IMR-90 (cell line): Measurements from ENCODE around the gene CLCN5. TPM values are rescaled to one million over a fixed set of nuclear protein-coding genes. Genes with fewer than 3 reads are reported as not detected.

Source experiments
- ATAC-seq: fragments of 200-7000 bp; cut with Tn5 transposase; 2 replicates; pipeline ENCODE4 v1.9.1; 2020; ENCODE audit warnings: low read depth, mild to moderate bottlenecking, moderate library complexity
- BruUV-seq: library from RNA; stranded (reverse); fragments of 400-500 nt; replicated peaks from 2 replicates; lab custom pipeline; 2021; lab: Mats Ljungman, UMichigan
- CTCF ChIA-PET: fragments of 300-600 bp; formaldehyde crosslinking; extraction: SDS; loops from one replicate; lab custom pipeline; 2021; ENCODE audit warnings: antibody characterized with exemption; lab: Yijun Ruan, JAX
- POLR2A ChIA-PET: fragments of 300-600 bp; sonication (Branson Sonifier 250); formaldehyde crosslinking; loops from one replicate; lab custom pipeline; 2022; ENCODE audit warnings: antibody characterized with exemption; ENCODE audit not compliant: unreplicated experiment; lab: Charles Lee
- DNase-seq: peaks from one replicate; pipeline ENCODE4 v3.0.0; 2013
- H2AFZ ChIP-seq: replicated peaks from 2 replicates; pipeline ENCODE3; 2013; ENCODE audit warnings: low read length, mild to moderate bottlenecking; ENCODE audit not compliant: poor library complexity
- H2AK5ac ChIP-seq: 2 replicates; pipeline ENCODE4 v1.6.1; 2013; ENCODE audit warnings: low read depth, low read length, inconsistent platforms
- H2AK9ac ChIP-seq: replicated peaks from 2 replicates; pipeline ENCODE3; 2013; ENCODE audit warnings: mild to moderate bottlenecking, low read depth, low read length, moderate library complexity; ENCODE audit not compliant: poor library complexity
- H2BK120ac ChIP-seq: 2 replicates; pipeline ENCODE4 v1.6.1; 2013; ENCODE audit warnings: low read depth, low read length, inconsistent platforms
- H2BK15ac ChIP-seq: 3 replicates; pipeline ENCODE4 v1.6.1; 2013; ENCODE audit warnings: low read depth, low read length, inconsistent platforms
- H2BK20ac ChIP-seq: 2 replicates; pipeline ENCODE4 v1.6.1; 2013; ENCODE audit warnings: low read depth, mild to moderate bottlenecking, inconsistent platforms, low read length, moderate library complexity
- H2BK5ac ChIP-seq: 2 replicates; pipeline ENCODE4 v1.6.1; 2013; ENCODE audit warnings: mild to moderate bottlenecking, low read depth, low read length, inconsistent platforms; ENCODE audit not compliant: poor library complexity, severe bottlenecking
- H3K14ac ChIP-seq: replicated peaks from 2 replicates; pipeline ENCODE4 v1.6.1; 2013; ENCODE audit warnings: low read depth, low read length, inconsistent platforms
- H3K18ac ChIP-seq: 2 replicates; pipeline ENCODE4 v1.6.1; 2013; ENCODE audit warnings: low read depth, low read length, control low read depth
- H3K23ac ChIP-seq: 2 replicates; pipeline ENCODE4 v1.6.1; 2013; ENCODE audit warnings: low read depth, low read length, inconsistent platforms
- H3K27ac ChIP-seq: 2 replicates; pipeline ENCODE4 v1.5.1; 2013; ENCODE audit warnings: mild to moderate bottlenecking, control low read depth, low read length; ENCODE audit not compliant: insufficient read depth
- H3K27me3 ChIP-seq: 2 replicates; pipeline ENCODE4 v1.6.1; 2013; ENCODE audit warnings: low read length; ENCODE audit not compliant: control insufficient read depth, insufficient read depth
- H3K36me3 ChIP-seq: 2 replicates; pipeline ENCODE4 v1.6.1; 2013; ENCODE audit warnings: low read length, mixed read lengths; ENCODE audit not compliant: control insufficient read depth, insufficient read depth
- H3K4ac ChIP-seq: 2 replicates; pipeline ENCODE4 v1.6.1; 2013; ENCODE audit warnings: low read depth, low read length, inconsistent platforms
- H3K4me1 ChIP-seq: 2 replicates; pipeline ENCODE4 v1.6.1; 2013; ENCODE audit warnings: low read length, mixed read lengths; ENCODE audit not compliant: control insufficient read depth, insufficient read depth
- H3K4me2 ChIP-seq: 2 replicates; pipeline ENCODE4 v1.6.1; 2013; ENCODE audit warnings: low read depth, mild to moderate bottlenecking, control low read depth, low read length, moderate library complexity
- H3K4me3 ChIP-seq: 2 replicates; pipeline ENCODE4 v1.5.1; 2013; ENCODE audit warnings: low read depth, mild to moderate bottlenecking, control low read depth, low read length, moderate library complexity; ENCODE audit not compliant: insufficient read depth
- H3K56ac ChIP-seq: 2 replicates; pipeline ENCODE4 v1.6.1; 2013; ENCODE audit warnings: low read length, inconsistent platforms; ENCODE audit not compliant: insufficient read depth; ENCODE audit errors: extremely low read depth
- H3K79me1 ChIP-seq, 2 experiments: 2 replicates each; pipeline ENCODE4 v1.6.1; 2013; ENCODE audit warnings: low read length in 2 of 2, inconsistent platforms in 1 of 2, low read depth in 1 of 2
- H3K9ac ChIP-seq: 2 replicates; pipeline ENCODE4 v1.6.1; 2013; ENCODE audit warnings: low read depth, low read length, control low read depth
- H3K9me1 ChIP-seq: 2 replicates; pipeline ENCODE4 v1.6.1; 2013; ENCODE audit warnings: low read length, inconsistent platforms; ENCODE audit not compliant: insufficient read depth
- H3K9me3 ChIP-seq: 2 replicates; pipeline ENCODE4 v1.6.1; 2013; ENCODE audit warnings: low read length; ENCODE audit not compliant: control insufficient read depth, insufficient read depth
- H4K20me1 ChIP-seq: 2 replicates; pipeline ENCODE4 v1.6.1; 2013; ENCODE audit warnings: low read length, inconsistent platforms; ENCODE audit not compliant: insufficient read depth
- H4K5ac ChIP-seq: 2 replicates; pipeline ENCODE4 v1.6.1; 2013; ENCODE audit warnings: mild to moderate bottlenecking, low read depth, low read length, control low read depth
- H4K8ac ChIP-seq, 2 experiments: 2 replicates each; pipeline ENCODE4 v1.6.1; 2013; ENCODE audit warnings: low read depth in 2 of 2, low read length in 2 of 2, control low read depth in 1 of 2, inconsistent platforms in 1 of 2
- H4K91ac ChIP-seq: 2 replicates; pipeline ENCODE4 v1.6.1; 2013; ENCODE audit warnings: low read depth, low read length, inconsistent platforms; ENCODE audit not compliant: insufficient read depth
- MAZ ChIP-seq: IDR thresholded peaks from 2 replicates; pipeline ENCODE4 v1.6.1; 2012; ENCODE audit warnings: low read depth, mild to moderate bottlenecking, low read length, improper control_type of control experiment, moderate library complexity, borderline replicate concordance
- MXI1 ChIP-seq: IDR thresholded peaks from 2 replicates; pipeline ENCODE4 v1.6.1; 2012; ENCODE audit warnings: low read depth, mild to moderate bottlenecking, low read length, moderate library complexity, borderline replicate concordance
- WGBS, 2 experiments: methylation state at CpG; one replicate each; pipeline versions ENCODE4 v1.1.5 to v1.1.7; 2013; ENCODE audit warnings: missing lambda C conversion rate in 2 of 2; ENCODE audit not compliant: insufficient read length in 1 of 2; ENCODE audit errors: extremely low coverage in 2 of 2; 5-methylcytosine and 5-hydroxymethylcytosine counted together
- dilution Hi-C: fragments of 300-500 bp; cut with HindIII; formaldehyde crosslinking; loops from one replicate; pipeline ENCODE4 v1.14.3; 2018; ENCODE audit warnings: low sequenced_read_pairs; ENCODE audit not compliant: unreplicated experiment
- in situ Hi-C: fragments of 300-500 bp; cut with MboI; formaldehyde crosslinking; loops from 3 replicates; pipeline ENCODE4 v1.14.3; 2019; ENCODE audit warnings: low sequenced_read_pairs, inconsistent platforms, mixed read lengths
- intact Hi-C: fragments of 100-400 bp; cut with micrococcal nuclease; formaldehyde crosslinking; loops from 2 replicates; pipeline ENCODE4 v1.10.0; 2022
- polyA plus RNA-seq, 3 experiments: library from polyadenylated mRNA; depleted of rRNA; stranded (reverse); fragments of >200 nt; gene quantifications; 2 replicates each; pipeline ENCODE4 v1.2.3, GENCODE V29; 2012; ENCODE audit warnings: low replicate concordance in 1 of 3
- total RNA-seq: library from RNA; depleted of rRNA; stranded (reverse); fragments of >200 nt; gene quantifications from 2 replicates; pipeline ENCODE4 v1.2.3, GENCODE V29; 2012

The CLCN5 gene
- total and polyA plus RNA-seq, 2 of the 4 experiments (the other 2 are of a cell fraction), result 1.4 to 5.9 TPM

GRCh38 chrX:49934729-49935128 lies 12.3 kb downstream of the CLCN5 start:
- Histone ChIP-seq H3K4me3 (no peak overlapping the region), H3K23ac (no peak overlapping the region), H3K14ac (no peak overlapping the region), H3K9ac (no peak overlapping the region), H3K36me3 (no peaks in the 10 kb centered on the region), H3K79me1 (no peaks in the 10 kb centered on the region), H2AK9ac (no peak overlapping the region), H3K9me3 (no peaks in the 10 kb centered on the region), H3K56ac (no peak overlapping the region), H3K4ac (no peak overlapping the region), H4K8ac (no peak overlapping the region), H3K18ac (no peak overlapping the region), H2BK120ac (no peak overlapping the region), H2AK5ac (no peak overlapping the region), H3K4me1 (no peaks in the 10 kb centered on the region), H4K91ac (no peak overlapping the region), H2BK20ac (no peak overlapping the region), H3K27me3 (no peaks in the 10 kb centered on the region), H2BK5ac (no peak overlapping the region), H3K27ac (no peak overlapping the region), H4K5ac (no peak overlapping the region), H3K4me2 (no peak overlapping the region), H3K9me1 (no peaks in the 10 kb centered on the region), H4K20me1 (no peaks in the 10 kb centered on the region), H2BK15ac (no peak overlapping the region), H2AFZ (no peak overlapping the region)
- DNase-seq (no peak), ATAC-seq (no peak)
- in situ Hi-C loops, result no loop called here
- intact Hi-C loops, result no loop called here
- BruUV-seq, result no TSS peak
- TF ChIP-seq MAZ (no peak), MXI1 (no peak)
- ChIA-PET POLR2A (no interaction called here), CTCF (no interaction called here)
- 72% methylated on average over 3 of the region's 3 CpGs; no CpG with 5 or more reads in 1 of the 2 experiments for WGBS, 2 experiments
- dilution Hi-C loops, result no loop called here
